ENCODE measurements around the gene ADAMTS12.

- TF ChIP-seq YY1 (IDR thresholded peaks at IDR 0.05; ENCODE audit: extremely low read depth, insufficient replicate concordance, low read depth, low read length) = no peak
- no peak for TF ChIP-seq CTCF (IDR thresholded peaks at IDR 0.05 in 2 of 3, conservative IDR thresholded peaks at IDR 0.05 in 1 of 3; ENCODE audit: borderline replicate concordance in 1 of 3, insufficient read depth in 1 of 3, low read depth in 2 of 3, low read length in 2 of 3)
- no peak for TF ChIP-seq EZH2phosphoT487 (IDR thresholded peaks at IDR 0.05; ENCODE audit: borderline replicate concordance)
- TF ChIP-seq ZFX (IDR thresholded peaks at IDR 0.05) = no peak
- TF ChIP-seq REST (IDR thresholded peaks at IDR 0.05; ENCODE audit: low read depth) = no peak
- TF ChIP-seq EZH2 (IDR thresholded peaks at IDR 0.05) = no peak
Measured at GRCh38 chr5:33758737-33759136, 133.1 kb downstream of the ADAMTS12 start.

Data from HCT116 (cell line).